Stimulated activated CD8-positive, alpha-beta memory T cell treated with anti-CD3 and anti-CD28 coated beads, Interleukin-4, amount 100 ng/mL, for 1 hour (primary cell): ENCODE data around the gene GBA2.
A peak's percentile ranks its signal among the peaks of the same experiment; 100 is the strongest.

Experiments
- DNase-seq, 2 donors: peaks; one replicate each; pipeline ENCODE4 v3.0.0-alpha.2; 2020; ENCODE audit warnings: low read depth in 2 of 2, low spot score in 1 of 2

The GBA2 gene

DNA sequence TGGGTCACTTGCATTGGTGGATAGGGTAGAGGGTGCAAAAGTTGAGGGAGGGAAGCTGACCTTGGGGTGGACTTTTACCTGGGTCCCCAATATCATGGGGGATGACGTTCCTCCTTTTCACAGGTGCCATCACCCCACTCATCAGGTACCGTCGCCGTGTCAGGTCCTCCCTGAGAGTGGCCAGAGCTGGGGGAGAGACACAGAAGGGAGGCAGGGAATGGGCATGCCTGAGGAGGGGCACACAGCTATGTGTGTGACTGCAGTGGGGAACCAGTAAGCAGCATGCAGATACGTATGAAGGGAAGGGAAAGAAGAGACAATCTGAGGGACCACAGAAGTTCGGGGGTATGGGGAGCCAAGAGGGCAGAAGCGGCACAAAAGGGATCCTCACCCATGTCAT lies 10.1 kb downstream of the GBA2 start:
- DNase-seq: no peak

DNA sequence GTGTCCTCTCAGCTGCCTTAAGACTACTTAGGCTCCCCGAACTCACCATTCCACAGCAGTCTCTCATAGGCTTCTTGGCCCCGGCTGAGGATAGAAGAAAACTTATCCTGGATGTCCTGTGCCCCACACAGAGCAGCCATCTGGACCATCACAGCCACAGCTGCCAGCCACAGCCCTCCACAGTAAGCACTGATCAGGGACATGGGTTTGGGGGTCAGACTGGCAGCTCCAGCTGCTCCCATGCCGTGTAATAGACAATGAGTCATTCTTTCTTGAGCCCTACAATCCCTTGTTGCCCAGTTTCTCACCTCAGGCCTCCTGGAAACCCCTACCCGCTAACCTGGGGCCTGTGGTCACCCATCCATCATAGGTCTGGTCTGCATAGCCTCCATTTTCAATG lies 10.8 kb downstream of the GBA2 start:
- no peak for DNase-seq

DNA sequence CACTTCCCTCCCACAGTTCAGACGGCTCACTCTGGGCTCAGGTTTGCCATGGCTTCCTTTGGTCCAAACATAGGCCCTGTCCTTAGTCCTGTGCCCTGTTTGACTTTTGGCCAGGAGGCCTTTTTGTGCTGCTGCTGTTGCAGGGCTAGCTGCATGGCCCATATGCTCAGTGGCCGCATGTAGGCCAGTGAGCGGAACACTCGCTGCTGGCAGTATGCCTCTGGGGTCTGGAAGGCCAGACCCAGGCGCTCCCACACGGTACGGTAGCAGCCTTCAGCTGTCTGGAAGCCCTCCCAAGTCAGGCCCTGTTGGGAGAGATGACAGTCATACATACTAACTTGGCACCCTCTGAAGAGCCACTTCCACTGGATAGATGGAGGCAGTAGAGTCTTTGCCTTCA lies 11.9 kb downstream of the GBA2 start:
- DNase-seq: no peak

DNA sequence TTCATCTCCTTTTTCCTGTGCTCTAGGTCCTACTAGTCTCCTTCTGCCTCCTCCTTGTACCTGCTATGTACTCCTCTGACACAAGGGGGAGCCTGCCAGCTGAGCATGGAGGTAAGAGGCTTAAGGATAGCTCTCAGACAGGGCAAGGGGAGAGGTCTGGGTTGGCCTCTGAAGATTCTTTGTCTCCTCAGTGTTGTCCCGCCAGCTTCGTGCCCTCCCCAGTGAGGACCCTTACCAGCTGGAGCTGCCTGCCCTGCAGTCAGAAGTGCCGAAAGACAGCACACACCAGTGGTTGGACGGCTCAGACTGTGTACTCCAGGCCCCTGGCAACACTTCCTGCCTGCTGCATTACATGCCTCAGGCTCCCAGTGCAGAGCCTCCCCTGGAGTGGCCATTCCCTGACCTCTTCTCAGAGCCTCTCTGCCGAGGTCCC lies 12.8 kb downstream of the GBA2 start:
- no peak for DNase-seq

DNA sequence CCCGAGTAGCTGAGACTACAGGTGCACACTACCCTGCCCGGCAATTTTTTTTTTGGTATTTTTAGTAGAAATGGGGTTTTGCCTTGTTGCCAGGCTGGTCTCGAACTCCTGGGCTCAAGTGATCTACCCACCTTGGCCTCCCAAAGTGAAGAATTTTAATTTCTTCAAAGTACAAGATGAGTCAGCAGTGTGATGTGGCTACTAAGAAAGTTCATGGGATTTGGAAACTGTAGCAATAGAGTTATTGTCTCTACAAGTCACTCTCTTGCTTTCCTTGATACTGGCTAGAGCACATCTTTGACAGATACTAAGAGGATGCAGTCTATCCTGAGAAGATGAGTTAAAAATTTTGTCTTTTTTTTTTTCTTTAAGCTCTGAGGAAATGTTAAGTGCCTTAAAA lies 14.9 kb downstream of the GBA2 start:
- no peak for DNase-seq

DNA sequence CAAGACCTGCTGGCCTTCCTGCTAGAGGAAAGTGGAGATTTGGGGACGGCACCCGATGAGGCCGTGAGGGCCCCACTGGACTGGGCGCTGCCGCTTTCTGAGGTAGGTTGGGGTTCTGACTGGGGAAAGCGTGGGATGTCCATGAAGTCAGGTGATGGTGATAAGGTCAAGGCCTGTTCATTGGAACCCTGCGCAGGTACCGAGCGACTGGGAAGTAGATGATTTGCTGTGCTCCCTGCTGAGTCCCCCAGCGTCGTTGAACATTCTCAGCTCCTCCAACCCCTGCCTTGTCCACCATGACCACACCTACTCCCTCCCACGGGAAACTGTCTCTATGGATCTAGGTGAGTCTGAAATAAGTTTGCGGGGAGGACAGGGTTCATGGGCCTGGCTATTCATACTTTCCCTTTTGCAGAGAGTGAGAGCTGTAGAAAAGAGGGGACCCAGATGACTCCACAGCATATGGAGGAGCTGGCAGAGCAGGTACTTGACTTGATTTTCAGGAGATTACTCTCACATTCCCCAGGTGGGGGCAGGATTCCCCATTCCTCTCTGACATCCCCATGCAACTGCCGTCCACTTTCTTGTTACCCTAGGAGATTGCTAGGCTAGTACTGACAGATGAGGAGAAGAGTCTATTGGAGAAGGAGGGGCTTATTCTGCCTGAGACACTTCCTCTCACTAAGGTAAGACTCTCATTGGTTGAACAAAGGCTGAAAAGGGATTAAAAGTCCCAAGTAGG lies 16.1 kb downstream of the GBA2 start:
- DNase-seq: no peak

DNA sequence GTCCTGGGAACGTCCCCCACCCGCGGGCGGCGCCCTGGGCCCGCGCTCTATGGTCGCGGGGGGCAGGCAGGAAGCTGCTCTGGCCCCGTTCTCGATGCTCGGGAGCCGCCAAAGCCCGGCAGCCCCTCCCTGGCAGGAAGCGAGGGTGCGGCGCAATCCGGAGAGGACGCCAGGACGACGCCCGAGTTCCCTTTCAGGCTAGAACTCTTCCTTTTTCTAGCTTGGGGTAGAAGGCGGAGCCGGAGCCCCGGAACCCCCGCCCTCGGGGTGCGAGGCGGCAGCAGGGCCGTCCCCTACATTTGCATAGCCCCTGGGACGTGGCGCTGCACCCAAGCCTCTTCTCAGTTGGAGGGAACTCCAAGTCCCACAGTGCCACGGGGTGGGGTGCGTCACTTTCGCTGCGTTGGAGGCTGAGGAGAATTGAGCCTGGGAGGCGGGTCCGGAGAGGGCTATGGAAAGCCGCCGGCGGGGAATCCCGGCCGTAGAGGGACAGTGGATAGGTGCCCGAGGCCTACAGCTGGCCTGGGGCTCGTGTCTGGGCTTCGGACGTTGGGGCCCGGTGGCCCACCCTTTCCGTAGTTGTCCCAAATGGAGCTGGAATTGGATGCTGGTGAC lies 16.7 kb downstream of the GBA2 start, which contains the start of the genes CREB3 and TLN1:
Gene CREB3 (plus strand): TSS at position 482 of the 615 bp plus-strand sequence. CDS start 107 bp downstream, at position 589.
Gene TLN1 (minus strand): TSS at position 11 of the 615 bp plus-strand sequence. CDS start 6,501 bp downstream, outside the sequence.
- peak; percentile 85 to 92 for DNase-seq

DNA sequence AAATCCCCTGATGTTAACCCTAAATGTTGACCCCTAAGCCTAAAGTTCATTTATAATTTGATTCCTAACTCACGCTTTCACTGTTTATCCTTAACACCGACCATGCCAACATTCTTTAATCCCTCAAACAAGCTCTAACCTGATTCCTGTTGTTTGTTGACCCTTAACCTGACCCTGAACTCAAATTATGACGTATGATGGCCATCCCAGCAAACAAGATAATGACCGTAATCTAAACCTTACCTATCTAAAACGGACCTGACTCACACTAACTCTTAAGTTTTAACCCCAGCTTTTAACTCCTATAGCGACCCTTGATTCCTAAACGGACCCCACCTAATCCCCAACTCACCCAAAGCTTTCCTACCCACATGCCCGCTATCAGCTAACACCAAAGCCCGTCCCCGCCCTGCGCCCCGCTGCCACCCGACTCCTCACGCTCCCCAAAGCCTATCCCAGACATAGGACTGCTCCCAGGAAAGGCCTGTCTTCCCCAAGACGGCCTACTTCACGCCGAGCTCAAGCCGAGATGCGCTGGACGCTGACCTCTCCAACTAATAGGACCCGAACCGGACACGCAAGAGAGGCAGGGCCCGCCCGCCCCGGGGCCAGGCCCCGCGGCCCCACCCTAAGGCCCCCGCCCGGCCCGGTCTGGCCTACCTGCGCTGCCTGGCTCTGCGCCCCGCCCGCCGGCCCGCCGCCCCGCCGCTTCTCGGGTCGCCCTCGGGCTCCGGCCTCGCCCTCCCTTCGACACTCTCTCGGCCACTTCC lies 17.4 kb downstream of the GBA2 start:
- DNase-seq: no peak

DNA sequence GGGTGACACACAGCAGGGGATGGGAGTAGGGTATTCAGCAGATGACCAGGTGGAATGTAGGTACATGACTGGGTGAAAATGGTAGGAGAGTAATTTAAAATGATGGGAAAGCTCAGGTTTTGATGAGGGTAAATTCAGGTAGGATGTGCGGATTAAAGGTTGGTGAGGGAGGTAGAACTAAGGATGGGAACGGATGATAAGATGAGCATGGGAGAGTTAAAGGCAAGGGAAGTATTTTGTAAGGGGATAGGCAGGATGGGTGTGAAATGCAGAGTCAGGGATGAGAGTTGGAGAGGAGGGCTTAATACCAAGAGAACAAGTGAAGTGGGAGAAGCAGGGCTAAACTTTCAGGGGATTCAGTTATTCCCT lies 18.6 kb downstream of the GBA2 start:
- DNase-seq: no peak

DNA sequence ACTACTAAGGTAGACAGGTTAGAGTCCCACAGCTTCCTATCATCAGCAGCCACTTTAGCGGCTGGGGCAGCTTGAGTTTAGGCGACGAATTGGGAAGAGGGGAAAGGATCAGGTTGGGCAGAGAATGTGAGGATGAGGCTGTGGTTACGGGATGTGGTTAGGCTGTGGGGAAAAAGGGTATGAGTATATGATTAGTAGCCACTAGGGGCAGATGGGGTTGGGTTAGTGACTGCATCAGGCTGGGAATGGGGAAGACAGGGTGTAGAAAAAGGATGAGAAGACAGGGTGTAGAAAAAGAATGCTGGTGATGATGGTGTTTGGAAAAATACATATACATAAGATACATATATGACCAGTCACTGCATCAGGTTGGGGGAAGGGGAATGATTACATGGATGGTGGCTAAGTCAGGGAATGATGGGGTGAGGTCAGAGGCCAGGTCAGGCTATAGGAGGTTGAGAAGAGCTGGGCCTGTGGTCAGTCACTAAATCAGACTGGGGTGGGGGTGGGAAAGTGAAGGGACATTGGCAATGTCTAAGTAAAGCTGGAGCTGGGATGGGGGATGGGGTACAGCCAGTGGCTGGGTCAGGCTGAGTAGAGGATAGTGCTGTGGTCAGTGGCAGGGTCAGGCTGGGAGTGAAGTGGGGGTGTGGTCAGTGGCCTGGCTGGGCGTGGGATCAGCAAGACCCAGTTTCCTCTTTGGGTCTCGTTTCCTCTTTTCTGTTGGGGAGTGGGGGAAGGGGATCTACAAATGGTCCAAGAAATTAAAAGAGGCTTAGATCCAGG lies 19.1 kb downstream of the GBA2 start:
- no peak for DNase-seq

DNA sequence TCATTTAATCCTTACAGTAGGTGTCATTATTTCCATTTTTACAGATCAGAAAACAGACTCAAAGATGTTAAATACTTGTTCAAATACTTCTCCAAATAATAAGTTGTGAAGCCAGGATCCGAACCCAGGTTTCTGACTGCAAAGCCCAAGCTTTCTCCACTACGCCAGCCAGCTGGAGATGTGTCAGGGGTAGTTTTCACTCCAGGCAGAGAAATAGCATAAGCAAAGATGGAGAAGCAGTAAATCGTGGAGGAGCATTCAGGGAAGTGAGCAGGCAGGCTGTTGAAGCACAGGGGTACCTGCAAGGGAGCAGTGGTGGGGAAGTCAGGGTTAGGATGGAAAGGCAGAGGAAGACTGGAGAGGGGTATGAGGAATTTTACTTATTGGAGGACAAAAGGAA lies 19.9 kb downstream of the GBA2 start:
- no peak for DNase-seq

DNA sequence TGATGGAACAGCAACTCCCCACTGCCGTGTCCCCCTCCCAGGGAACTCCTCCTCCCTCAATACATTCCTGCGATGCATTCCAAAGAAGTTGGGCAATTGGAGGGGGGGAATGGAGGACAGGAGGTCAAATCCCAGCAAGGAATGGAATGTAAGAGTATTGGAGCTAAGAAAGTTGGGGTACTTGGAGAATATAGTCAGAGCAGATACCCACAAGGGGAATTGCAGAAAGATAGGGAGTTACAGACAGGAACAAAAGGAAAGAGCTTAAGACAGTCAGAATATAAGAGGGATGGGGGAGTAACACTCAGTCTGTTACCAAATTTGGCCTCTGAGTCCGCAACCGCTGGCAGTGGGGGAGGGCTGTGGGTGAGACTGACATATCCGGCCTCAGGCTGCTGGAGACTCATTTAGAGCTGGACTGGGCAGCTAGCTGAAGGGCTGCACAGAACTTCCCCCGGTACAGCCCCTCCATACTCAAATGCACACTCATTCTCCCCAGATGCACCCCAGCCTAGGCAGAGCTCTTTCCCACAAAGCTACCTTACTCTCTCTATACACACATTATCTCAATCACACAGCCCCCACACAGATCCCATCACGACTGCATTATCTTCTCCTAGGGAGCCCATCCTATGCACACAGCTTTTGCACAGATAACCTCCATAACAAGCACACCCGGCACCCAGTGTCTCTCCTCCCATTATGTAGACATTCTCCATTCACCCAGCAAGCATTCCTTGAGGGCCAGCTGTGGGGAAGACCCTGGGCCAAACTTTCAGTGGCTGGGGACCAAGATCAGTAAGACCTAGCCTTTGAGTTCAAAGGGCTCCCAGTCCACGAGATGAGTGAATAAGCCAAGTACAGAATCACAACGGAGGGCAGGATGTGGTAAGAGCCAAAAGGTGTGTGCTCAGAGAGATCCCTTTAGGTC lies 20.7 kb downstream of the GBA2 start:
- no peak for DNase-seq

DNA sequence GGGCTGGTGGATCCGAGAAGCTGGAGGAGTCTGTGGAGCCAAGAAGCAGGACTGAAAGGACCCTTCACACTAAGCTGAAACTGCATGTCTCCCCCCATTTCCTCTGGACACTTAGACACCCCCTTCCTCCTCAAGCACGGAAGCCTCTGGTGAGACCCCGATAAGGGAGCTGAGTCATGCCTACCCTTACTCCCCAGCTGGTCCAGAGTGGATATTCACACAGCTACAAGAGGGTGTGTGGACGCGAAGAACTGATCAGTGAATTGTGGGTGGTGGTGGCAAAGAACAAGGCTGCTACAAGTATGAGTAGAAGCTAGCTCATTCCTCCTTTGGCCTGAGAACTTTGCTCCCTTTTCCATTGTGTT lies 21.4 kb downstream of the GBA2 start:
- DNase-seq: no peak

DNA sequence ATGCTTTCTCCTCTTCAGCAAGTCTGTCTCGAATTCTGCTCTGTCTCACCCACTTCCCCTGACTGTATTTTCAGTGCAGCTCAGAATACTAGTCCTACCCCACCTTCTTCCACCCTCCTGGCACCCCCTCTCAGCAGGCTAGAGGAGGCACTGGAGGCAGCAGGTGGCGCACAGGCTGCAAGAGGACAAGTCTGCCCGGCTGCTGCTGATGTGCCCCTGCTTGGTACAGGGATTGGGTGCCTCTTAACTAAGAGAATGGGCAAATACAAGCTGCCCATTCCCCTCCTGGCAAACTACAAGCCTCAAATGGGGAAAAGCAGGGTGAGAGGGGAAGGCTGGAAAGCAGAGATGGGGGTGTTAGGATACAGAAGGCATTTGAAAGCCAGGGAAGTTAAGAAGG lies 22.1 kb downstream of the GBA2 start:
- no peak for DNase-seq

DNA sequence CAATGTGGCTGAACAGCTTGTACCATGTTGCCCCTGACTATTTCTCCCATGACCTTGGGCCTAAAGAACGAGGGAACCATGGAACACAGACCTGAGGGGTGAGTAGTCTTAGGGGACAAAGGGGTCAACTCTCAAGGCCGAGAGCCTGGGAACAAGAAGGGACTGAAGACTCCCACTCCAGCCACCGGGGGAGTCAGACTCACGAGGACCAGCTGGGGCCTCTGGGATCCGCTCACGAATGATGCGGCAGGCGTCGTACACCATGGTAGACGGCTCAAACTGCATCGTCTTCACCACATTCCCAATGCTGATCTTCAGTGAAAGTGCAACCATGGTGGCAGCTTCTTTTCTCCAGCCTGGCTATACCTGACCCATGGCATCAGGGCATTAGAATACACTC lies 23.7 kb downstream of the GBA2 start:
- no peak for DNase-seq

DNA sequence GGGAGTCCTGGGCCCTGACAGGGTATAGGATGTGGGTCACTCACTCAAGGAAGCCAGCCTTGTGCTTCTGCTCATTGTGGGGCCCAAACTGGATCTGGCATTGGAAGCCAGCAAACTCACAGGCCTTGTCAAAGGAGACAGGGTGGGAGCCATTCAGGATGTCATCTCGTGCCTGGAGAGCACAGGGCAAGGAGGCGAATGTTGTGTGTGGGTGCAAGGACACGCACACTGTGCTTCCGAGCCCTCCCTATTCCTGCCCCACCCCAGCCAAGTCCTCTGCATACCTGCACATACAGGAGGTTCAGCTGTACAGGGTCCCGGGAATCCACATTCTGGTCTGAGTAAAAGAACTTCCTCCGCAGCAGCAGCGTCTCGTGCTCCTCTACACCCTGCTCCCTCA lies 25.1 kb downstream of the GBA2 start:
- DNase-seq: no peak

DNA sequence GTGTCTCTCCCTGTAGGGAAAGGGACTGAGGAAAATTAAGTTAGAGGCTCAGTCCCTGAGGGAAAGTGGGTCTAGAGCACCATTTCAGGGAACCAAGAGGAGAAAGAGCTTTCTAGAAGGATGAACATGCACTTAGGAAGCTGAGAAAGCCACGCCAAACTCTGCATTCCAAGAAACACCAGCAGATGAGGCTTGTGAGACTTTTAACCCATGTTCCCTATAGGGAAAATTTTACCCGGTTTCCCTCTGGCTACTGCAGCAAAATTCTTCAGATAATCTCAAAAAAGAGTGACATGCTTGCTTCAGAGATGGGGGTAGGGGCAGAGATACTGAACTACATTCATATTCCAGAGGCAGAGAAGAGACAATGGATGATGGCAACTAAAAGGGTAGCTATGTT lies 25.6 kb downstream of the GBA2 start:
- DNase-seq: no peak

DNA sequence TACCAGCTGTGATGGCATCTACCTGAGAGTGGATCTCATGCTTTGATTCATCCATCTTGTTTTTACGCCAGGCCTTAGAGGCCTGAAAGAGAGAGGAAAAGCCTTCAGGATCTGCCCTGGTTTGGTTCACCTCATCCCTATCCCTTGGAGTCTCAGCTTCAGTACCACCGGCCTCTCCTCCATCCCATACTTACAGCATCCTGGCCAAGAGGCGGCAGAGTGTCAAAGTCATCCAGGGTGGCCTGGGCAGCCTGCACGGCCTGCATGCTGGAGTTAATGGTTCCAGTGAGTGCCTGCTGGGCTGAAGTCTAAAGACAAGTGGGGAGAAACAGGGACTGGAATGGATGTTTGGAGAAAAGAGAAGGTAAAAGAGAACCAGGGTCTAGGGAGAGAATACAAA lies 29.5 kb downstream of the GBA2 start:
- DNase-seq: no peak

DNA sequence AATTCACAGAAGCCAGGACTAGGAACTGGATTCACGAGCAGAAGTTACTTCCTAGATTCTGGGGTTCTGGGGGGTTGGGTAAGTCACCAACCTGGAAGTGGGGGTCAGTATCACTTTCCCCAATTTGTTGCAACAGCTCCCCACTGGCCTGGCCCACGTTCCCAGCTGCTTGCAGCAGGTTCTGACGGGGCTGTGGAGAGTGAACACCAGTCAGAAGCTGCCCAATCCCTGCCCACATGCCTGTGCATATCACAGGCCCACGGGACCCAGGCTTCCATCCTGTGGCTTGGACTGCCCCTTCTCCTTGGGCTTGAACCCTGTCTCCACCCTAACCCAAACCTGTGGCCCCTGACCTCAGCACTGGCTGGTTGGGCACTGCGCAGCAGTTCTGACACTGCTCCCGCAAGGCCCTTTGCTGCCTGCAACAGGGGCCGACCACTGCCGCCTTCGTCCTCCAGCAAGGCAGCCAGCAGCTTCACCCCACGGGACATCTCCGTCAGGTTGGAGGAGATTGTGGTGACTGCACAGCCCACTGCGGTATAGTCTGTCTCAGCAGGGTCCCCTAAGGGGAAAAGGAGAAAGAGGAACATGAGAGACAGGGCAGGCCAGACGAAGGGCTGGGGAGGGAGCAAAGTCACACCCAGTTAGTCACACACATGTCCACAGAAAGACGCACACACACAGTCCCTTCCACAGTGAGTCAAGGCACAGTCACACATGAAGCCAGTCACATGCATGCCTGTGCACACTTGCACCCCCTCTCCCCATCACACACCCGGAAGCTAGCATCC lies 30.1 kb downstream of the GBA2 start:
- DNase-seq: no peak
